G401.6 (cell line): ENCODE data around the gene ADH1B.
"Not testable (repeated sequence)": the region's sequence is repeated elsewhere in the genome, so short reads cannot be mapped to it uniquely, and the experiment has no call there.

Experiments
- FAIRE-seq: peaks from 2 replicates; lab custom pipeline; 2012; peaks lifted over from hg19 to GRCh38; lab: Jason Lieb, UNC

The ADH1B gene

GRCh38 chr4:99321241-99322191, at the start of gene ADH1B:
ADH1B (minus strand) TSS chr4:99321401; CDS start chr4:99321331, 70 bp downstream.
- FAIRE-seq: no peak

- not testable (repeated sequence) for FAIRE-seq
These were observed 46.6 kb upstream of the ADH1B start for GRCh38 chr4:99367817-99368216.

- no peak for FAIRE-seq
These were observed 45.3 kb upstream of the ADH1B start for GRCh38 chr4:99366491-99366890.

GRCh38 chr4:99362768-99363167, 41.6 kb upstream of the ADH1B start:
- no peak for FAIRE-seq

- no peak for FAIRE-seq
These were observed 40.7 kb upstream of the ADH1B start for GRCh38 chr4:99361899-99362275.

- no peak for FAIRE-seq
These were observed 40.2 kb upstream of the ADH1B start for GRCh38 chr4:99361268-99361898.

- FAIRE-seq: no peak
These were observed 38.4 kb upstream of the ADH1B start for GRCh38 chr4:99359480-99360204.

GRCh38 chr4:99357948-99358347, 36.7 kb upstream of the ADH1B start:
- FAIRE-seq: no peak

GRCh38 chr4:99356992-99357391, 35.8 kb upstream of the ADH1B start:
- FAIRE-seq: no peak

- FAIRE-seq: not testable (repeated sequence)
These were observed 34.9 kb upstream of the ADH1B start for GRCh38 chr4:99356149-99356548.

- no peak for FAIRE-seq
These were observed 31.7 kb upstream of the ADH1B start, which contains the start of gene ADH1C for GRCh38 chr4:99352602-99353537. ADH1C (minus strand) TSS chr4:99352746; CDS start chr4:99352675, 71 bp downstream.

- FAIRE-seq: no peak
These were observed 30.3 kb upstream of the ADH1B start for GRCh38 chr4:99351487-99351886.

GRCh38 chr4:99349338-99349737, 28.1 kb upstream of the ADH1B start:
- FAIRE-seq: no peak

GRCh38 chr4:99342624-99343023, 21.4 kb upstream of the ADH1B start:
- FAIRE-seq: not testable (repeated sequence)

GRCh38 chr4:99341426-99341825, 20.2 kb upstream of the ADH1B start:
- FAIRE-seq: no peak

- FAIRE-seq: no peak
These were observed 18.0 kb upstream of the ADH1B start for GRCh38 chr4:99339172-99339571.

- no peak for FAIRE-seq
These were observed 15.4 kb upstream of the ADH1B start for GRCh38 chr4:99336553-99336952.

- no peak for FAIRE-seq
These were observed 13.7 kb upstream of the ADH1B start for GRCh38 chr4:99334880-99335279.

GRCh38 chr4:99330648-99331047, 9.4 kb upstream of the ADH1B start:
- no peak for FAIRE-seq

- FAIRE-seq: no peak
These were observed 8.7 kb upstream of the ADH1B start for GRCh38 chr4:99329876-99330275.

- FAIRE-seq: no peak
These were observed 3.8 kb upstream of the ADH1B start for GRCh38 chr4:99324979-99325378.

GRCh38 chr4:99324361-99324760, 3.2 kb upstream of the ADH1B start:
- no peak for FAIRE-seq
